Vagina (tissue), 2 donors: ENCODE measurements around the gene SPOCK1.

ENCODE experiments used
- CTCF ChIP-seq, 3 experiments: fragments of 450-650 bp in 2 of 3; fragments of 200-600 bp in 1 of 3; sonication (generic) in 1 of 3; IDR thresholded peaks; one replicate each; pipeline ENCODE4 v1.5.1; 2017 to 2019; ENCODE audit warnings: antibody characterized with exemption in 3 of 3, mild to moderate bottlenecking in 2 of 3, moderate library complexity in 2 of 3
- POLR2A ChIP-seq, 2 donors: fragments of 450-650 bp; IDR thresholded peaks; one replicate each; pipeline ENCODE4 v1.6.1; 2017; ENCODE audit warnings: antibody characterized with exemption in 2 of 2, mild to moderate bottlenecking in 2 of 2, moderate library complexity in 2 of 2

GRCh38 chr5:137335493-137335892 is 163.6 kb downstream of the SPOCK1 start:
- no peak for TF ChIP-seq CTCF (IDR thresholded peaks at IDR 0.05)
- no peak for TF ChIP-seq POLR2A (IDR thresholded peaks at IDR 0.05)
